ENCODE results near the gene APOL6. TPM values are rescaled to one million over a fixed set of nuclear protein-coding genes. Genes with fewer than 3 reads are reported as not detected.
"Not testable (repeated sequence)": the region's sequence is repeated elsewhere in the genome, so short reads cannot be mapped to it uniquely, and the experiment has no call there.

Gene APOL6
- total RNA-seq, 1 donor from 2014 or later = 7.9 TPM

- DNase-seq = peak; percentile 37
Measured at GRCh38 chr22:35617137-35617755, 31.0 kb upstream of the APOL6 start, which contains the start of gene MB. Gene MB, minus strand, starts transcription at chr22:35617329. Its CDS starts 72 bp downstream, at chr22:35617257.

DNA sequence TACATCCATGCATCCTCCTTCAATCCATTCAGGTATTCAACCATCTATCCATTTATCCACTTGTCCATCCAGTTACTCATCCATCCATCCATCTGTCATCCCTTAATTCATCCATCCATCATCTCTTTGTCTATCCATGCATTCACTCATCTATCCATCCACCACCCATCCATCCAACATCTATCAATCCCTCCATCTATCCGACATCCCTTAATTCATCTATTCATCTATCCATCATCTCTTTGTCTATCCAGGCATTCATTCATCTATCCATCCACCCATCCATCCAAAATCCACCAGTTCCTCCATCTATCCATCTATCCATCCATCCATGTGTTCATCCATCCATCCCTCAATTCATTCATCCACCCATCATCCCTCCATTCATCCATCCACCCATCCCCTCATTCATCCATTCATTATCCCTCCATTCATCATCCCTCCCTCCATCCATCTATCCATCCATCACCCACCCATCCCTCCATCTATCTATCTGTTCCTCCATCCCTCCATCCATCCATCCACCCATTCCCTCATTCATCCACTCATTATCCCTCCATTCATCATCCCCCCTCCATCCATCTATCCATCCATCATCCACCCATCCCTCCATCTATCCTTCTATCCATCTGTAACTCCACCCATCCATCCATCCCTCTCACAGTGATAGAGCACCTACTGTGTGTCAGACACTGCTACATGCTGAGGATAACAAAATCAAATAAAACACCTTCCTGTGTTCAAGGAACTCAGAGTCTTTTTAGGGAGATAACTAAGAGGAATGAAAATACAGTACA, 29.6 kb upstream of the APOL6 start:
- no peak for DNase-seq

DNA sequence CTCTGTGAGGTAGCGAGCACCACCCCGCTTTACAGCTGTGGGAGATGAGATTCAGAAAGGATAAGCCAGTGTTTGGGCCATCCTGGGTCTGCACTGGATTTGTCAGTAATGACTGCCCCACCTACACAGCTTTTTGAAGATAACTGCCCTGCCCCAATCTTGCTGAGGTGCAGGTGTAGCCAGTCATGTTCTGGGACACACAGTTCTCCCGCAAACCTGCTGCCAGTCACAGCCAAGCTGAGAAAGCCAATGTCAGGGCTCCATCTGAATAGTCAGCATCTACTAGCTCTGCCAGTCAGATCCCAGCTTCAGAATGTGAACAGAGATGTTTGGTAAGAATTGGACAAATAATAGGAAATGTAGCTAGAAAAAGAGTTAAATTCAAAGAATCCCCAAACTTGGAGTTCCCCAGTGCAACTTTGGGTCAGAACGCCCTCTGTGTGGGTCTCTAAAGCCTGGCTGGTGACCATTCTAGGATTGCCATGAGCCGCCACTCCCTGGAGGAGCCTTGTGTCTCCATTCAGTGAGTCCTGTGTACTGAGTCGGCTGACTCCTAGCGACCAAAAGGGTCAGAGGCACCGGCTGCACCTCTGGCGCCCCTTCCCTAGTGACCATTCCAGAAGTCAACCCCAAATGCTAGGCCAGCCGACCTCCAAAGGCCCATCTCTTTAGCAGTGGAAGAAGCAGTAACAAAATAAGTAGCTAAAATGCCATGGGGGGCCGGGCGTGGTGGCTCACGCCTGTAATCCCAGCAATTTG, 28.7 kb upstream of the APOL6 start:
- DNase-seq = no peak

DNA sequence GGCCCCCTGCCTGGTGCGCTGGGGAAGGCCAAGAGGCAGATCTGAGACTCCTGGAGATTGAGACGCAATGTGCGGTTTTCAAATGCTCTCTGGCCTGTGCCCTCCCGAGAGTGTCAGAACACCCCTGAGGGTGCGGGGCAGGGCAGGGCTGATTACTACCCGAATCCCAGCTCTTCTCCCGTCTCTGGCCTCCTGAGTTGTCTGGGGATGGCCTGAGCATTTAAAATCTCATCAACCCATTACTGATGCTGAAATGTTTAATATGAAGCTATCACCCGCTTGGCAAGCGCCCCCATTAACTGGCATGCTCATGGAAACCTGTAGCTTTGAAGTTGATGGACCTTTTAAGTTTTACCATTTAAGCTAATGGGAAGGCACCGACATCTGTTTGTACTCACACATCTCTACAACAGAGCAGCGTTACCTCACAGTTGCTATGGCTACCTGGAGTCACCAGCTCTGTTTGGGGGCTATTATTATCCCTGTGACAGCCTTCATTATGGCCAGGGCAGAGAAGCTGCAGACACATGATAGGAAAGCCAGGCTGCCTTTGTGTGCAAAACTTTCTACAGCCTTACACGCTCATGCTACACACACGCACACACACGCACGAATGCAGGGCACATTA, 27.5 kb upstream of the APOL6 start:
- peak; percentile 84 for DNase-seq

- no peak for DNase-seq
Measured at GRCh38 chr22:35621451-35621850, 26.8 kb upstream of the APOL6 start.

- DNase-seq = peak; percentile 92
Measured at GRCh38 chr22:35622191-35622913, 25.9 kb upstream of the APOL6 start.

DNA sequence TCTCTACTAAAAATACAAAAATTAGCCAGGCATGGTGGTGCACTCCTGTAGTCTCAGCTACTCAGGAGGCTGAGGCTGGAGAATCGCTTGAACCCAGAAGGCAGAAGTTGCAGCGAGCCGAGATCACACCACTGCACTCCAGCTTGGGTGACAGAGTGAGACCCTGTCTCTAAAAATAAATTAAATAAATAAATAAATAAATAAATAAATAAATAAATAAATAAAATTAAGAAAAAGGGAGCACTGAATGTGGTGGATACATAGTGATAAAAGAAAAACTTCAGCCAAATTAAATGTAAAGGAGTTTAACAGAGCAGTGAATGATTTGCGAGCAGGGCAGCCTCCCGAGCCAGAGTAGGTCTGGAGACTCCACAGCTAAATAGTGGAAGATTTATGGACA, 24.4 kb upstream of the APOL6 start:
- DNase-seq = not testable (repeated sequence)

GRCh38 chr22:35624547-35624946, 23.7 kb upstream of the APOL6 start:
- no peak for DNase-seq

DNA sequence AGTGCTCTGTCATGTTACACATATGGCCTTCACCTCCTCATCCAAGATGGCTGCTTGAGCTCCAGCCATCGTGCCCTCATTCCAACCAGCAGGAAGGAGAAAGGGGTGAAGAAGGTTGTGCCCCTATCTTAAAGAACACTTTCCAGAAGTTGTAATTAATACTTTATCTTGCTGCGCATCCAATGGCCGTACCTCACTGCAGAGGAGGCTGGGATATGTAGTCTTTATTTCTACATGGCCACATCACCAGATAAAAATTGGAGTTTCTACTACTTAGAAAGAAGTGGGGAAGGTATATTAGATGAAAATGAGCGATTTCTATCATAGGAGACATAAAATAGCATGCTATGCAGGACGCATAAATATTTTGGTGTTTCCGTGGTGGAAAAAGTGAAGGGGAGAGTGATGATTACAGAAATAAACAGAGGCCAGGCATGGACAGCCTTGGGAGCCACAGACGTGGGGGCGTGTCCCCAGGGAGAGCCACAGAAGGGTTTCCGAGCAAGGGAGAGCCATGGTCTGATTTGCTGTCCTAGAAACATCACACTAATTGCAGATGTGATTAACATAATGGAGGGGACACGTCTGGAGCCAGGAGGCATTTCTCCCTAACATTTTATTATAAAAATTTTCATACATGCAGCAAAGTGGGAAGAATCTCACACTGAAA, 22.3 kb upstream of the APOL6 start:
- no peak for DNase-seq

- DNase-seq = peak; percentile 84
Measured at GRCh38 chr22:35627267-35628041, 20.8 kb upstream of the APOL6 start.

DNA sequence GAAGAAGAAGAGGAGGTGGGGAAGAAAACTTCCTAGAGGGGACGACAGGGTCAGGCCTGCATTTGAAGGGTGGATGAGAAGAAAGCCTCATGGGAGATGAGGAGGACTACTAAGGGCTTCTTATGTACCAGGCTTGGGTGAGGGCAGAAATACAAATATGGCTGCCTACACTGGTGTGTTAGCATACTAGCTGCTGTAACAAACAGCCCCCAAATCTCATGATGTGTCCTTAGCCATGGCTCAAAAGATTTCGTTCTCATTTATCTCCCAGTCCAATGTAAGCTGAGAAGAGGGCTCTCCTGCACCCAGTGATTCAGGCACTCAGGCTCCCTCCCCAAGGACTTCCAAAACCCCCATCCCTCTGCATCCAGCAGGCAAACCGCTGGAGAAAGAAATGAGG, 19.5 kb upstream of the APOL6 start:
- no peak for DNase-seq

DNA sequence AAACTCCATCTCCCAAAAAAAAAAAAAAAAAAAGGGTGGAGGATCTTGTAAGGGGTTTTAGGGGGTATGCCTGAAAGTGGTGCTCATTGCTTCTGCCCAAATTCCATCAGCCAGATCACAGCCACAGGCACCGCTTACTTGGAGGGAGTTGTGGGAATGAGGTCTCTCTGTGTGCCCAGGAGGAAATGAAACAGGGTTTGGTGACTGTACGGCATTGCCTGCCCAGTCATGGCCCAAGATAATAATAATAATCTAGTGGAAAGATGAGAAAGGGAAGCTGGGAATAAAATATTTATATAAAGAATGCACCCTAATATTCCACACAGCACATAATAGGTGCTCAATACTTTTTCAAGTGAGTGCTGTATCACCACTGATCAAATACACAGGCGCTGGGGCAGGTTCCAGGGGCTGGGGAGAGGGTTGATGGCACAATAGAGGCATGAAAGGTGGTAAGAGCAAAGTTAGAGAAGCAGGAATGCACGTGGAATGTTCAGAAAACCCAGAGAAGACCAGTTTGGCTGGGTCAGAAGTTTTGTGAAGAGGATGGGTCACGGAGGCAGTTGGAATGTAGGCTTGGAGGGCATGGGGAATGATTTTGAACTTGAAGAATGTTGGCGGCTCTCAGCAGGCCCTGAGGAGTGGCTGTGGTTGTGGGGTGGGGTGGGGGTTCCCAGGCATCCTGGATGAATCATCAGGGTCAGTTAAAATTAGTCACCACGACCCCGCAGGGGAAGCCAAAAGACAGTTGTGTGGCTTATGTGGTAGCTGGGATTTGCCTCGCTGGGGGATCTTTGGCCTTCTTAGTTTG, 18.6 kb upstream of the APOL6 start:
- peak; percentile 57 for DNase-seq

GRCh38 chr22:35630387-35630793, 17.9 kb upstream of the APOL6 start:
- DNase-seq = no peak

- no peak for DNase-seq
Measured at GRCh38 chr22:35630891-35631290, 17.4 kb upstream of the APOL6 start.

DNA sequence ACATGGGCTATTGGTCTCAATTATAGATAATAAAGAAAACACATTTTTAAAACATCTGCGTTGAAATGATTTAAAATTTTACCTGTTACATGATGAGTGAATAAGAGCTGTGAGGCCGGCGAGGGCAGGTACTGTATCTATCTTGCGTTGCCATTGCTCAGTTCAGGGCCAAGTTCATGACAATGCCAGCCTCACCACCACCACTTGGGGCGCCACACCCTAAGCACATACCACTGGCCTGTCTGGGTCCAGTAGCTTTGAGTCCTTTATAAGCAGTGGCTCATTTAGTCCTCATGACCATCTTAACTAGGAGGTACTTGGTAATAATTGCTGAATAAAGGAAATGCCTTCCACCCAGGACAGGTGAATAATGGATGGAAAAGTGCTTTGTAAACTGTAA, 16.6 kb upstream of the APOL6 start:
- peak; percentile 37 for DNase-seq

DNA sequence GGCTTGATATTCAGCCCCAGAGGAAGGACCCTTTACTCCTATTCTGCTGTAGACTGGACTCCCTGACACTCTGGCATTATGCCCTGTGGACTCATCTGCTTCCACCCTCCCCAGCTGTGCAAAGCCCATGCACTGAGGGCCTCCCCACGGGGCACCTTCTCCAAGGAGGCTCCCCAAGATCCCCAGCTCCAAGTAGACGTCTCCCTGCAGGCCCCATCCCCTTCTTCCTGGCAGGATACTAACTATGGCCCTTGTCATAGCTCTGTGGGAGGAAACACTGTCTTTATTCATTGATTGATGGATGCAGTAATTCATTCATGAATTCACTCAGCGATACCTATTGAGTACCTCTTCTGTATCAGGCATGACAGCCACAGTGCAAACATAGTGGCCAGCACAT, 15.3 kb upstream of the APOL6 start:
- DNase-seq = no peak

GRCh38 chr22:35633520-35633919, 14.7 kb upstream of the APOL6 start:
- DNase-seq = no peak

DNA sequence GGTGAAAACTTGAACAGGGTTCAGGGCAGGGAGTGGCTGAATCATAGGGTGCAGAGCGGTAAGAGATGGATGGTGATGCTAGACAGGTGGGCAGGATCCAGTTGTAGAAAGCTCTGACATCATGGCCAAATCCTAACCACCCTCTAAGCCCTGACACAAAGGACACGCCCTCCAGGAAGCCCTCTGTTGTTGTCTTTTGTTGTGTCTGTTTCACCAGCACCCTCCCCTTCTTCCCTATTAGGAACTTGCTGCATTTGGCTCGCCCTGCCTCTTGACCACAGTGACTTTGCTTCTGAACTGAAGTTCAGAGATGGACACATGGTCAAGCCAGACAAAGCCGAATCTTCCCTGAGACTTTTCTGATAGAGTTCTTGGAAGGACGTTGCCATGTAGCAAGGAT, 14.2 kb upstream of the APOL6 start:
- no peak for DNase-seq

DNA sequence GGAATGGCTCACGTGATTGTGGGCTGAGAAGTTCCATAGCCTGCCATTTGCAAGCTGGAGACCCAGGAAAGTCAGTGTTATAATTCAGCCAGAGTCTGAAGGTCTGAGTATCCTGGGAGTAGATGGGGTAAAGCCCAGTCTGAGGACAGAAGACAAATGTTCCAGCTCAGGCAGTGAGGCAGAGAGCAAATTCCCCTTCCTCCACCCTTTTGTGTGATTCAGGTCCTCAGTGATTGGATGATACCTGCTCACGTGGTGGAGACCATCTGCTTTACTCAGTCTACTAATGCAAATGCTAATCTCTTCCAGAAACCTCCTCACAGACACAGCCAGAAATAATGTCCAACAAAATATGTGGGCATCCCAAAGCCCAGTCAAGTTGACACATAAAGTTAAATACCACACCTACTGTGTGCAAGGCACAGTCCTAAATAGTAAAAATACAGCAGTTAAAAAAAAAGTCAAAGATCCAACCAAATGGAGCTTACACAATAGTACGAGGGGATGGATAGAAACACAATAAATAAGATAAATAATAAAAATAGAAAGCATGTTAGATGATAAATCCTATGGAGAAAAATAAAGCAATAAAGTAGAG, 13.2 kb upstream of the APOL6 start:
- DNase-seq = no peak

Data from tongue (tissue), 2 donors.